Measurements from ENCODE around the gene LRCOL1.

The LRCOL1 gene

DNA sequence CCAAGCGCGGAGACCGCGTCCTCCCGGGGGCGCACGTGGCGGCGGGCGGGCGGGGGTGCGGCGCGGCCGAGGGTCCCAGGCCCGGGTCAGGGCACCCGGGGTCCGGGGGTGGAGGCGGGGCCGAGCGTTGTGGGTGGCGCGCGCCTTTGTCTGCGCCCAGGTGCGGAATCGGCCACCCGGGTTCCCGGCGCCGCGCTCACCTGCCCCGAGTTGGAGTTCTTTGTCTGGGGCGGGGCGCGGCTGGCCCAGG lies 50.1 kb downstream of the LRCOL1 start:
- CTCF ChIA-PET, result interaction anchor here (1.4 kb wide), 1 partner anchor 20 kb away, joined by 5 read pairs; no protein-coding TSS in a partner anchor
- peak; percentile 51 for DNase-seq (ENCODE audit: extremely low spot score)
- POLR2A ChIA-PET, result no interaction called here
- TF ChIP-seq FOXM1 (IDR thresholded peaks at IDR 0.05; ENCODE audit: borderline replicate concordance) (no peak), HDGF (IDR thresholded peaks at IDR 0.05; ENCODE audit: borderline replicate concordance) (no peak), ZNF384 (IDR thresholded peaks at IDR 0.05) (no peak), FOXA1 (IDR thresholded peaks at IDR 0.05) (no peak), SUZ12 (IDR thresholded peaks at IDR 0.05) (no peak), CTBP1 (IDR thresholded peaks at IDR 0.05; ENCODE audit: borderline replicate concordance) (no peak), TARDBP (IDR thresholded peaks at IDR 0.05) (no peak), ELF4 (IDR thresholded peaks at IDR 0.05) (no peak), NFRKB (IDR thresholded peaks at IDR 0.05) (no peak), ARNT (IDR thresholded peaks at IDR 0.05) (no peak), L3MBTL2 (conservative IDR thresholded peaks at IDR 0.05) (no peak), LEF1 (IDR thresholded peaks at IDR 0.05; ENCODE audit: borderline replicate concordance) (no peak)
- TF ChIP-seq, protein P1, sequence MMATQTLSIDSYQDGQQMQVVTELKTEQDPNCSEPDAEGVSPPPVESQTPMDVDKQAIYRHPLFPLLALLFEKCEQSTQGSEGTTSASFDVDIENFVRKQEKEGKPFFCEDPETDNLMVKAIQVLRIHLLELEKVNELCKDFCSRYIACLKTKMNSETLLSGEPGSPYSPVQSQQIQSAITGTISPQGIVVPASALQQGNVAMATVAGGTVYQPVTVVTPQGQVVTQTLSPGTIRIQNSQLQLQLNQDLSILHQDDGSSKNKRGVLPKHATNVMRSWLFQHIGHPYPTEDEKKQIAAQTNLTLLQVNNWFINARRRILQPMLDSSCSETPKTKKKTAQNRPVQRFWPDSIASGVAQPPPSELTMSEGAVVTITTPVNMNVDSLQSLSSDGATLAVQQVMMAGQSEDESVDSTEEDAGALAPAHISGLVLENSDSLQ (IDR thresholded peaks at IDR 0.05), result no peak

DNA sequence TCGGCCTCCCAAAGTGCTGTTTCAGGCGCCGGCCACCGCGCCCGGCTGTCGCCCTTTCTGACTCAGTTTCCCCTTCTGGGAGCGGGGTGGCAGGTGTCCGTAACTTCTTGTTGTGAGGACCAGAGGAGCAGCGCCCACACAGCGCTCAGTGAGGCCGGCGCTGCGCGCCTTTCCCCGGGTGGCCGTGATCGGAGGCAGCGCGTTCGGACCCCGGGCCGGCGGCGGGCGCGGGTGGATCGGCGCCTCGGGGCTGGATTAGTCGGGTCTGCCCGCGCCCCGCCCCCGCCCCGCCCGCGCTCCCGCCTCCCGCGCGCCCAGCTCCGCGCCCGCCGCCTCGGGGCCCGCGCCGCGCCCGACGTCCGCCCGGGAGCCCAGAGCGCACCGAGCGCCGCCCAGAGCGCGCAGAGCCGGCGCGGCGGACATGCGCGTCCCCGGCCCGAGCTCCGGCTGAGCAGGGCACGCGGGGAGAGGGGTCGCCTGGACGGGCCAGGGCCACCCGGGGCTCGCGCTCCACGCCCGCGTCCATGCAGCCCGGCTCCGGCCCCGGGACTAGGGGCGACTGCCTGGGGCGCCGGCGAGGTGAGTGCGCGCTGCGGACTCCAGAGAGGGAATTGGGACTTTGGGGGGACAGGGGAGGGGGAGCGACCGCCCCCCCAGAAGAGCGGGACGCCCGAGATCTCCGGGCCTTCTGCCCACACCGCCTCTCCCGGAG lies 50.6 kb downstream of the LRCOL1 start:
- peak; percentile 91 for DNase-seq (ENCODE audit: extremely low spot score)
- no peak for TF ChIP-seq TARDBP (IDR thresholded peaks at IDR 0.05)
- no peak for TF ChIP-seq ELF4 (IDR thresholded peaks at IDR 0.05)
- TF ChIP-seq, protein P1 (IDR thresholded peaks at IDR 0.05), result no peak
- no peak for TF ChIP-seq FOXA1 (IDR thresholded peaks at IDR 0.05)
- POLR2A ChIA-PET, result interaction anchor here (0.6 kb wide), 1 partner anchor 9 kb away, joined by 4 read pairs; no protein-coding TSS in a partner anchor
- CTCF ChIA-PET, result no interaction called here

GRCh38 chr12:132558861-132559623 lies 51.3 kb downstream of the LRCOL1 start:
- TF ChIP-seq TARDBP (IDR thresholded peaks at IDR 0.05) (no peak), L3MBTL2 (conservative IDR thresholded peaks at IDR 0.05) (no peak)
- ChIA-PET POLR2A (interaction anchor here (0.6 kb wide), 1 partner anchor 10 kb away, joined by 4 read pairs; no protein-coding TSS in a partner anchor), CTCF (interaction anchor here (0.7 kb wide), 1 partner anchor 35 kb away, joined by 3 read pairs; no protein-coding TSS in a partner anchor)
- DNase-seq (ENCODE audit: extremely low spot score), result no peak

DNA sequence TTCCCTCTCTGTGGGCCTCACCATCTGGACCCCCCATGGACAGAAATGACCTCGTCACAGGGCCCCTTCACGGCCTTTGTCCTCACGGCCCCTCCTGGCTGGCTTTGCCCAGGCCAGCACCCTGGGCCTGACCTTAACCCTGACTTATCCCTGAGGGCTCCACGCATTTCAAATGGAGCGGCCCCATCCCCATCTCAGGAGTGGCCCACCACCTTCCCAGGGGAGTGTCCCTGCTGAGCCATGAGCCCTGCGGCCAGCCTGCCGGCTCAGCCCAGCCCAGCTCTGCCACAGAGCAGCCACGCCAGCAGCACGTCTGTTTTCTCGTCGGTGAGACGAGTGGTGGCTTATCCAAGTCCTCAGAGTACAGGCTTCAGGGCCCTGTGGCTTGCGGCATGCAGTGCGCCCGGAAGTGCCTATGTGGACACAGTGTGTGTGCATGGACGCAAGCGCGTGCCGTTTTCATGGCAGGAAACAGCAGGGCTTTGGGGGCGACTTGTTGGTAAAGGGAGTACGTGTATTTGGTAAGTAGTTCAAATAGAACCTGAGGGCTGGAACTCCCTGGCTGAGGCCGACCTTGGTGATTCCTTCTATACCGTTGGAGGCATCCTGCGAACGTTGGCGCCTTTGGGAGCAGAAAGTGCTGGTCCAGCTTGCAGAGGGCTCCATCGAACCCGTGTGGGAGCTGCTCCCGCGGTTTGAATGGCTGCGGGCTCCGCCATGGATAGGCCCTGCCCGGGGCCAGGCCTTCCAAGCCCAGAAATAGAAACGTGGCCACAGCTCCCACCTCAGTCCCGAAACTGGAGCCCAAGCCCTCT lies 52.1 kb downstream of the LRCOL1 start:
- ChIA-PET POLR2A (no interaction called here), CTCF (interaction anchor here (0.7 to 1.0 kb wide), 3 partner anchors 35 to 467 kb away, joined by 3 to 5 read pairs (median 3); no protein-coding TSS in a partner anchor)
- no peak for DNase-seq (ENCODE audit: extremely low spot score)
- TF ChIP-seq HDGF (IDR thresholded peaks at IDR 0.05; ENCODE audit: borderline replicate concordance) (no peak), NFRKB (IDR thresholded peaks at IDR 0.05) (no peak), FOXK2 (IDR thresholded peaks at IDR 0.05) (no peak), SP1 (IDR thresholded peaks at IDR 0.05) (no peak), SUZ12 (IDR thresholded peaks at IDR 0.05) (no peak), BHLHE40 (IDR thresholded peaks at IDR 0.05; ENCODE audit: borderline replicate concordance) (no peak), ARNT (IDR thresholded peaks at IDR 0.05) (no peak), LEF1 (IDR thresholded peaks at IDR 0.05; ENCODE audit: borderline replicate concordance) (no peak), CTBP1 (IDR thresholded peaks at IDR 0.05; ENCODE audit: borderline replicate concordance) (no peak), ELF4 (IDR thresholded peaks at IDR 0.05) (no peak)

DNA sequence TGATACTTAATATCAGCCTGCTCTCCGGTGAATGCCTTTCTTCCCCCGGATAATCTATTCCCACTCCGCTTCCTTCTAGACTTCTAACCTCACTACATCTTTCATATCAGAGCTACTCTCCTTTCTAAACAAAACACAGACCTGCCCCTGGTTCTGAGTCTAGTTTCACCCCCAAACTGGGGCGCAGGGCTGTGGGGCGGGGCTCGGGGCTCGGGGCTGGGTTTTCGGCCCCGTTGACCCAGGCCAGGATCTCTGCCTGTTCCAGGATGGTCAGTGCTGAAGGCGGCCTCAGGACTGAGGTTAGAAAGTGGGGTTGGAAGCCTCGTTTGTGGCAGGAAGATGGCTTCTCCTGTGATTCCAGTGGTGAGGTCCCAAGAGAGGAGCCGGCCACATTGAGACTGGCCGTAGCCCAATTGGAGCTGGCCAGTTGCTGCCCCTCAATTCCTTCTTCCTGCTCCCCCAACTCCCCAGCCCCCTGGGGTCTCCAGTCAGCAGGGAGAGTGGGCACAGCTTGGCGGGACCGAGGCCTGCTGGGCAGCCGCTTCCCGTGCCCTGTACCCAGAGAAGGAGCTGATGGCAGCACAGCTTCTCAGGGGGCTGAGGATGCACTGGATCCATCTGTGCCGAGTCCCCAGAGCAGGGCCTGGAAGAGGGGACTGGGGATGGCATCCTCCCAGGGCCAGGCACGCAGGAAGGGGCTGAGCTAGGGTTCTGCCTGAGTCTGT lies 52.9 kb downstream of the LRCOL1 start:
- CTCF ChIA-PET, result interaction anchor here (1.0 kb wide), 1 partner anchor 57 kb away, joined by 3 read pairs; no protein-coding TSS in a partner anchor
- POLR2A ChIA-PET, result no interaction called here
- TF ChIP-seq FOXK2 (IDR thresholded peaks at IDR 0.05) (no peak), FOXM1 (IDR thresholded peaks at IDR 0.05; ENCODE audit: borderline replicate concordance) (no peak), ARNT (IDR thresholded peaks at IDR 0.05) (no peak), SUZ12 (IDR thresholded peaks at IDR 0.05) (no peak), BHLHE40 (IDR thresholded peaks at IDR 0.05; ENCODE audit: borderline replicate concordance) (no peak), FOXA1 (IDR thresholded peaks at IDR 0.05) (no peak), ELF4 (IDR thresholded peaks at IDR 0.05) (no peak), LEF1 (IDR thresholded peaks at IDR 0.05; ENCODE audit: borderline replicate concordance) (no peak), ZNF384 (IDR thresholded peaks at IDR 0.05) (no peak), L3MBTL2 (conservative IDR thresholded peaks at IDR 0.05) (no peak)
- TF ChIP-seq, protein P1 (IDR thresholded peaks at IDR 0.05), result no peak
- no peak for DNase-seq (ENCODE audit: extremely low spot score)
